HepG2 (cell line): ENCODE measurements around the gene RHBDL3. TPM values are rescaled to one million over a fixed set of nuclear protein-coding genes. Genes with fewer than 3 reads are reported as not detected.

Source experiments
- ATAC-seq: fragments of 200-7000 bp; cut with Tn5 transposase; 3 replicates; pipeline ENCODE4 v1.9.1; 2020; ENCODE audit warnings: mild to moderate bottlenecking, moderate library complexity
- BruUV-seq: library from RNA; stranded (reverse); fragments of 400-500 nt; replicated peaks from 2 replicates; lab custom pipeline; 2021; lab: Mats Ljungman, UMichigan
- CTCF ChIA-PET: fragments of 300-600 bp; formaldehyde crosslinking; extraction: SDS; loops from one replicate; lab custom pipeline; 2021; ENCODE audit warnings: low total read pairs, inconsistent platforms, low intra/inter-chr PET ratio; lab: Yijun Ruan, JAX
- POLR2A ChIA-PET: fragments of 350-600 bp; sonication (Branson Sonifier 250); formaldehyde crosslinking; loops from one replicate; lab custom pipeline; 2020; ENCODE audit warnings: antibody characterized with exemption, inconsistent platforms; lab: Yijun Ruan, JAX
- DNase-seq: peaks from one replicate; pipeline ENCODE4 v3.0.0-alpha.2; 2015; ENCODE audit warnings: low spot score
- FAIRE-seq: peaks from 3 replicates; lab custom pipeline; 2011; peaks lifted over from hg19 to GRCh38; lab: Jason Lieb, UNC
- H2AFZ ChIP-seq: one replicate; pipeline ENCODE4 v1.6.1; 2011; ENCODE audit warnings: low read length, inconsistent platforms
- H3K27ac ChIP-seq: fragments of 300-600 bp; 3 replicates; pipeline ENCODE4 v1.8.0; 2011; ENCODE audit warnings: mixed run types, mild to moderate bottlenecking, mixed read lengths, low read length, inconsistent platforms; ENCODE audit not compliant: insufficient read depth; ENCODE audit errors: extremely low read length
- H3K27me3 ChIP-seq, 2 experiments: fragments of 200-600 bp in 1 of 2; 2 replicates in 1 of 2; 3 replicates in 1 of 2; pipeline versions ENCODE4 v1.6.0 to v1.8.0; 2011; ENCODE audit warnings: low read length in 2 of 2, mild to moderate bottlenecking in 2 of 2, moderate library complexity in 2 of 2, inconsistent platforms in 1 of 2; ENCODE audit not compliant: insufficient read depth in 2 of 2, control insufficient read depth in 1 of 2
- H3K36me3 ChIP-seq, 2 experiments: fragments of 200-600 bp in 1 of 2; replicated peaks in 1 of 2; 2 replicates in 1 of 2; 3 replicates in 1 of 2; pipeline versions ENCODE4 v1.5.1 to v1.8.0; 2011; ENCODE audit warnings: low read length in 2 of 2, inconsistent platforms in 1 of 2; ENCODE audit not compliant: insufficient read depth in 2 of 2, control insufficient read depth in 1 of 2
- H3K4me1 ChIP-seq: 2 replicates; pipeline ENCODE4 v1.5.1; 2012; ENCODE audit warnings: low read length, inconsistent platforms; ENCODE audit not compliant: insufficient read depth
- H3K4me2 ChIP-seq: 2 replicates; pipeline ENCODE4 v1.6.0; 2011; ENCODE audit warnings: low read depth, low read length, inconsistent platforms
- H3K4me3 ChIP-seq, 3 experiments: fragments of 200-600 bp in 1 of 3; sonication (generic), shearing (Covaris generic) in 1 of 3; replicated peaks in 1 of 3; 2 replicates each; pipeline ENCODE4 v1.5.1; 2011 to 2016; ENCODE audit warnings: low read length in 3 of 3, inconsistent platforms in 2 of 3, low read depth in 2 of 3, mild to moderate bottlenecking in 2 of 3, control low read depth in 1 of 3, mixed read lengths in 1 of 3; ENCODE audit not compliant: insufficient read depth in 1 of 3
- H3K79me2 ChIP-seq: one replicate; pipeline ENCODE4 v1.6.1; 2011; ENCODE audit warnings: low read length, inconsistent platforms; ENCODE audit not compliant: insufficient read depth
- H3K9ac ChIP-seq: 2 replicates; pipeline ENCODE4 v1.6.0; 2011; ENCODE audit warnings: mild to moderate bottlenecking, low read depth, low read length, inconsistent platforms; ENCODE audit not compliant: insufficient read depth
- H3K9me3 ChIP-seq: 2 replicates; pipeline ENCODE4 v1.5.1; 2012; ENCODE audit warnings: mild to moderate bottlenecking, low read length
- H4K20me1 ChIP-seq: 2 replicates; pipeline ENCODE4 v1.6.0; 2011; ENCODE audit warnings: inconsistent platforms, mild to moderate bottlenecking, low read length, moderate library complexity; ENCODE audit not compliant: insufficient read depth
- ARID2 ChIP-seq: sonication (generic); formaldehyde crosslinking; IDR thresholded peaks from 2 replicates; pipeline ENCODE4 v1.8.1; 2022; ENCODE audit warnings: mild to moderate bottlenecking, missing genetic modification reagents, borderline replicate concordance
- CBX5 ChIP-seq: sonication (generic); formaldehyde crosslinking; IDR thresholded peaks from 2 replicates; pipeline ENCODE4 v1.4.0; 2020; ENCODE audit warnings: missing genetic modification reagents, borderline replicate concordance
- NFKBIZ ChIP-seq: IDR thresholded peaks from 2 replicates; pipeline ENCODE4 v1.6.1; 2018; ENCODE audit warnings: missing genetic modification reagents, missing compliant biosample characterization
- NKX3-1 ChIP-seq: sonication (generic); formaldehyde crosslinking; IDR thresholded peaks from 2 replicates; pipeline ENCODE4 v1.5.0; 2020; ENCODE audit warnings: missing genetic modification reagents
- PLRG1 ChIP-seq: fragments of 450-650 bp; conservative IDR thresholded peaks from 2 replicates; pipeline ENCODE4 v1.6.1; 2016
- TBX3 ChIP-seq: fragments of 450-650 bp; IDR thresholded peaks from 2 replicates; pipeline ENCODE4 v1.6.1; 2017; ENCODE audit warnings: antibody characterized with exemption, mild to moderate bottlenecking, inconsistent platforms, borderline replicate concordance
- YEATS2 ChIP-seq: sonication (generic); formaldehyde crosslinking; IDR thresholded peaks from 2 replicates; pipeline ENCODE4 v1.4.0; 2020; ENCODE audit warnings: missing genetic modification reagents, borderline replicate concordance
- ZBTB2 ChIP-seq: sonication (generic); formaldehyde crosslinking; IDR thresholded peaks from 2 replicates; pipeline ENCODE4 v1.8.0; 2022; ENCODE audit warnings: low read depth, missing genetic modification reagents
- ZFY ChIP-seq: sonication (generic); formaldehyde crosslinking; IDR thresholded peaks from 2 replicates; pipeline ENCODE4 v1.4.0; 2020; ENCODE audit warnings: missing genetic modification reagents
- ZNF160 ChIP-seq: sonication (generic); formaldehyde crosslinking; IDR thresholded peaks from 2 replicates; pipeline ENCODE4 v1.8.0; 2022; ENCODE audit warnings: mild to moderate bottlenecking, inconsistent platforms, missing genetic modification reagents
- ZNF292 ChIP-seq: sonication (generic); formaldehyde crosslinking; IDR thresholded peaks from 2 replicates; pipeline ENCODE4 v1.8.1; 2022; ENCODE audit warnings: mild to moderate bottlenecking, low read depth, missing genetic modification reagents, borderline replicate concordance
- ZNF326 ChIP-seq: sonication (generic); formaldehyde crosslinking; IDR thresholded peaks from 2 replicates; pipeline ENCODE4 v1.4.0; 2020; ENCODE audit warnings: missing genetic modification reagents, borderline replicate concordance
- ZNF329 ChIP-seq: sonication (generic); formaldehyde crosslinking; IDR thresholded peaks from 2 replicates; pipeline ENCODE4 v1.9.0; 2021; ENCODE audit warnings: low read depth, mild to moderate bottlenecking, missing genetic modification reagents
- ZNF414 ChIP-seq: sonication (generic); formaldehyde crosslinking; IDR thresholded peaks from 2 replicates; pipeline ENCODE4 v1.5.0; 2020; ENCODE audit warnings: missing genetic modification reagents
- ZNF569 ChIP-seq: sonication (generic); formaldehyde crosslinking; IDR thresholded peaks from 2 replicates; pipeline ENCODE4 v1.5.0; 2020; ENCODE audit warnings: mild to moderate bottlenecking, missing genetic modification reagents, moderate library complexity, borderline replicate concordance
- ZNF619 ChIP-seq: sonication (generic); formaldehyde crosslinking; IDR thresholded peaks from 2 replicates; pipeline ENCODE4 v1.4.0; 2020; ENCODE audit warnings: mild to moderate bottlenecking, missing genetic modification reagents
- ZNF766 ChIP-seq: sonication (generic); formaldehyde crosslinking; IDR thresholded peaks from 2 replicates; pipeline ENCODE4 v1.5.0; 2020; ENCODE audit warnings: missing genetic modification reagents, borderline replicate concordance
- ZNF891 ChIP-seq: sonication (generic); formaldehyde crosslinking; IDR thresholded peaks from 2 replicates; pipeline ENCODE4 v1.5.0; 2020; ENCODE audit warnings: mild to moderate bottlenecking, missing genetic modification reagents
- WGBS: methylation state at CpG from one replicate; pipeline ENCODE4 v1.1.6; 2017; ENCODE audit warnings: low lambda C conversion rate; 5-methylcytosine and 5-hydroxymethylcytosine counted together
- in situ Hi-C: cut with HindIII; loops from 2 replicates; pipeline ENCODE4 v1.10.0; 2017; ENCODE audit warnings: low pct_unique_long_range_greater_than_20kb; ENCODE audit not compliant: extremely low pct_ligation_motif_present
- intact Hi-C: fragments of 100-400 bp; cut with micrococcal nuclease; formaldehyde crosslinking; loops from one replicate; pipeline ENCODE4 v1.10.0; 2022; ENCODE audit not compliant: unreplicated experiment
- polyA plus RNA-seq, 8 experiments: library from polyadenylated mRNA; depleted of rRNA in 3 of 8; stranded (reverse) in 7 of 8; unstranded in 1 of 8; fragments of >200 nt; fragmentation: Illumina TruSeq in 4 of 8; extraction: Trizol in 4 of 8; gene quantifications; 2 replicates each; pipeline versions ENCODE4 v1.2.1 to v1.2.3, GENCODE V29; 2011 to 2016; ENCODE audit warnings: low read depth in 4 of 8, missing spikeins in 1 of 8, mixed read lengths in 1 of 8; ENCODE audit not compliant: insufficient read depth in 1 of 8
- total RNA-seq, 5 experiments: library from RNA; depleted of rRNA; stranded (reverse); fragments of >200 nt; fragmentation: Illumina TruSeq; extraction: Trizol; gene quantifications; 2 replicates each; pipeline ENCODE4 v1.2.3, GENCODE V29; 2016; ENCODE audit warnings: low read depth in 1 of 5
- TF ChIP-seq, protein P1 (sequence below): sonication (generic); formaldehyde crosslinking; IDR thresholded peaks from 2 replicates; pipeline ENCODE4 v1.8.1; 2023; ENCODE audit warnings: mild to moderate bottlenecking, missing genetic modification reagents, borderline replicate concordance
- TF ChIP-seq, protein P2 (sequence below): sonication (generic); formaldehyde crosslinking; IDR thresholded peaks from 2 replicates; pipeline ENCODE4 v1.4.0; 2020; ENCODE audit warnings: missing genetic modification reagents

RHBDL3 gene
- total and polyA plus RNA-seq, 2 of the 13 experiments (the other 11 are each of a cell fraction or from before 2014, with no cell fraction given), result 0.09 TPM; not detected in 1

DNA sequence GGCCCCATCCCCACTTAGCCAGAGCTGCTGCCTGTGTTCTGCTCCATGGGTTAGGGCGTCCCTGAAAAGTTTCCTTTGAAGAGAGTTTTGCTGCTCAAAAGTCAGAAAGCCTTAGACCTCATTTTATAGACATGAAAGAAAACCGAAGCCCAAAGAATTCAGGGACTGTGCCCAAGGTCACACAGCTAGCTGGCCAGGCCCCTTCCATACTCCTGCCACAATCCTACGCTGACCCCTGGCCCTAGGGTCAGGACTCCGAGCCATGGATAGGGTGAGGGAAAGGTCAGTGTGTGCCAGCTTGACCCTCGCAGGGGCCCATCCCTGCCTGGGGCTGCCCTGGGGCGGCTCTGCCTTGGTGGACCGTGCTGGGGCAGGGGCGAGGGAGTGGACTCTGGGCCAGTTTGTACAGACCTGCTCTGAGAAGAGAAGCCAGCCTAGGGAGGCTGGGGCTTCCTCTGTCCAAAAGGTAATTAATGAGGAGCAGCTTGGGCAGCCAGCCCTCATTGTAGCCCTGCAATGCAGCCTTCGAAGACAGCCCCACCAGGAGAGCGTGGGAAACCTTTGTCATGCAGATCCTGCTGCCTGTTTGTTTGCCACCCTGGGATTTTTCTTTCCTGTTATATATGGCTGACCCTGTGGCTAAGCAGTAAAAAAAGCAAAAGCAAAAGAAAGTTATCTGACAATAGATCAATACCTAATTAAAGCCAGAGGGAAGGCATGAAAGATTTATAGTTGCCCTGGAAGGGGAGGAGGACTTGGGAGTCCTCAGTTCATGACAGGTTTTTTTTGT lies 37.4 kb downstream of the RHBDL3 start:
- H3K4me1 ChIP-seq, result peaks cover 55% of the 10 kb centered on the region
- intact Hi-C loops, result loop anchor here (5.0 kb wide), 1 partner anchor 51 kb away; no protein-coding TSS in a partner anchor
- H2AFZ ChIP-seq, result no peak overlapping the region
- in situ Hi-C loops, result no loop called here
- H3K79me2 ChIP-seq, result no peaks in the 10 kb centered on the region
- no peaks in the 10 kb centered on the region for H4K20me1 ChIP-seq
- ATAC-seq (peak; percentile 87), DNase-seq (peak; percentile 84), FAIRE-seq (peak; percentile 81)
- peaks cover 0 to 1% of the 10 kb centered on the region in 2 experiments; a peak in 2 of 5 replicates for H3K27me3 ChIP-seq
- H3K36me3 ChIP-seq, result no peaks in the 10 kb centered on the region
- H3K9me3 ChIP-seq, result no peaks in the 10 kb centered on the region
- WGBS, result 0% methylated on average over 7 of the region's 10 CpGs
- H3K4me3 ChIP-seq, result peak overlapping the region in 1 of 3 experiments; percentile 35; a peak in 1 of 6 replicates
- peak overlapping the region; percentile 14; the same call in 1 of the 2 replicates for H3K9ac ChIP-seq
- BruUV-seq, result no TSS peak
- CTCF ChIA-PET, result no interaction called here
- peak overlapping the region; percentile 74 for H3K4me2 ChIP-seq
- peak overlapping the region; percentile 87 for H3K27ac ChIP-seq
- POLR2A ChIA-PET, result no interaction called here
- TF ChIP-seq ZBTB2 (no peak), ARID2 (CRISPR knock-in tag) (no peak), ZNF329 (no peak), ZNF292 (CRISPR knock-in tag) (peak; percentile 75; the same call in 1 of the 2 replicates), ZNF891 (peak; percentile 58; the same call in 1 of the 2 replicates), ZNF414 (CRISPR knock-in tag) (no peak), ZNF326 (no peak), NFKBIZ (CRISPR knock-in tag) (no peak), ZNF619 (CRISPR knock-in tag) (peak; percentile 61; the same call in 1 of the 2 replicates), CBX5 (CRISPR knock-in tag) (no peak), ZNF160 (CRISPR knock-in tag) (no peak), TBX3 (no peak), ZFY (CRISPR knock-in tag) (0 out of 2 replicates have a peak, but pooled peaks have one; percentile 24), PLRG1 (no peak), ZNF766 (CRISPR knock-in tag) (no peak), NKX3-1 (CRISPR knock-in tag) (no peak), YEATS2 (CRISPR knock-in tag) (no peak), ZNF569 (CRISPR knock-in tag) (no peak)
- TF ChIP-seq, protein P1, sequence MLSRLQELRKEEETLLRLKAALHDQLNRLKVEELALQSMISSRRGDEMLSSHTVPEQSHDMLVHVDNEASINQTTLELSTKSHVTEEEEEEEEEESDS (CRISPR knock-in tag), result 0 out of 2 replicates have a peak, but pooled peaks have one; percentile 40
- TF ChIP-seq, protein P2, sequence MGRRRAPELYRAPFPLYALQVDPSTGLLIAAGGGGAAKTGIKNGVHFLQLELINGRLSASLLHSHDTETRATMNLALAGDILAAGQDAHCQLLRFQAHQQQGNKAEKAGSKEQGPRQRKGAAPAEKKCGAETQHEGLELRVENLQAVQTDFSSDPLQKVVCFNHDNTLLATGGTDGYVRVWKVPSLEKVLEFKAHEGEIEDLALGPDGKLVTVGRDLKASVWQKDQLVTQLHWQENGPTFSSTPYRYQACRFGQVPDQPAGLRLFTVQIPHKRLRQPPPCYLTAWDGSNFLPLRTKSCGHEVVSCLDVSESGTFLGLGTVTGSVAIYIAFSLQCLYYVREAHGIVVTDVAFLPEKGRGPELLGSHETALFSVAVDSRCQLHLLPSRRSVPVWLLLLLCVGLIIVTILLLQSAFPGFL (CRISPR knock-in tag), result no peak
